Measurements from ENCODE around the gene M1AP. TPM values are rescaled to one million over a fixed set of nuclear protein-coding genes. Genes with fewer than 3 reads are reported as not detected.

The M1AP gene
- total RNA-seq, 1 donor from 2014 or later = 0.77 TPM

DNA sequence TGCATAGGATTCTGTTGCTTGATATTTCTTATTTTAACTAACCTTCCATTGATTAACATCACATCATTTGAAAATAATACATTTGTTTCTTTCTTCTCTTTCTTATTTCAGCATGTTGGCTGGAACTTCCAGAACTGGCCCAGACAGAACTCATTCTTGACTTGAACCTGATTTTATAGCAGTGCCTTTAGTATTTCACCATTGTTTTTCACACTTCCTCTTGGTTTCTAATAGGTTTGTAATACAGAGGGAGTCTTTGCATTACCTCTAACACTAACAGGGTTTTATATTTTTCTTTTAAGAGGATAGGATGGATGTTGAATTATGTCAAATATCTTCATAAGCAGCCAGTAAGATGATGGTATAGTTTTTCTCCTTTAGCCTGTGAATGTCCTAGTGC lies 45.1 kb upstream of the M1AP start:
- Mint-ChIP-seq H3K27ac (ENCODE audit: unreplicated experiment) (no peak overlapping the region), H3K36me3 (ENCODE audit: low read depth) (no peaks in the 10 kb centered on the region), H3K4me3 (no peak overlapping the region), H3K27me3 (ENCODE audit: low read depth) (peaks cover 14% of the 10 kb centered on the region), H3K9me3 (no peaks in the 10 kb centered on the region), H3K4me1 (no peaks in the 10 kb centered on the region)
- TF ChIP-seq CTCF (conservative IDR thresholded peaks at IDR 0.05) = no peak
- no peak for DNase-seq (ENCODE audit: low read depth, low spot score)

DNA sequence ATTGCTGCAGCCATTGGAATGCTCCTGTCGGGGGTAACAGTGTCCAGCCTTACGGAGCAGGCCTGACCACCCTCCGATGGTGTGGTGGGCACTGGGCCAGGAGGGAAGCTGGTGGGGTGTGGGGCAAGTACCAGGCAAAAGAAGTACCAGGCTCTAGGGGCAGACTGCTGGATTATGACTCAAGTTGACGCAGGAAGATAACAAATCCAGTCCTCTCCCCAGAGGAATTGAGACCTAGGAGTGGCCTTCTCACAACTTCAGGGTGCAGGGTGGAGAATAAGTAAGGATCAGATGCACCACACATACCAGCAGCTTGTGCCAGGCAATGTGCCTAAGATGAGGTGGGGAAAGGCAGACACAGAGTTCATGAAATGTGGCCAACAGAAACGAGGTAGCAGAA lies 43.8 kb upstream of the M1AP start:
- Mint-ChIP-seq H3K9me3 (no peaks in the 10 kb centered on the region), H3K36me3 (ENCODE audit: low read depth) (no peaks in the 10 kb centered on the region), H3K4me1 (no peaks in the 10 kb centered on the region), H3K4me3 (no peak overlapping the region), H3K27ac (ENCODE audit: unreplicated experiment) (no peak overlapping the region), H3K27me3 (ENCODE audit: low read depth) (peaks cover 14% of the 10 kb centered on the region)
- TF ChIP-seq CTCF (conservative IDR thresholded peaks at IDR 0.05) = no peak
- DNase-seq (ENCODE audit: low read depth, low spot score) = no peak

DNA sequence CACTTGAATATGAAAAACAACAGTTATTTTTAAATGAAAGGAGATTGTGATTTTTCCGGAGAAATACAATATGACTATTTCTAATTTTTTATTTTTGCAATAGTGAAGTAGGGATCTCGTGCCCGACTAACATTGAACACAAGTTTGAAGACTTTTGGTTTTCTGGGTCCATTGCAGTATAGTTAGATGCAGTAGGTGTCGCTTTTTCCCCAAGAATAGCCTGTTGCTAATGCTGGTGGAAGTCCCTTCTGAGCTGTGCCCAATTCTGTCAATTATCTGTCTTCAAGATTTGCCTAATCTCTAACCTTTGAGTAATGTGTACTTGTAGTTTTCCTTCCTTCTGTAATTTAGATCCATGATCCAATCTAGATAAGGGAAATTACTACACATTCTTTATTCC lies 42.4 kb upstream of the M1AP start:
- no peak overlapping the region for H3K27ac Mint-ChIP-seq (ENCODE audit: unreplicated experiment)
- no peak overlapping the region for H3K4me3 Mint-ChIP-seq
- peaks cover 14% of the 10 kb centered on the region for H3K27me3 Mint-ChIP-seq (ENCODE audit: low read depth)
- H3K36me3 Mint-ChIP-seq (ENCODE audit: low read depth) = peaks cover under 1% of the 10 kb centered on the region
- peak; percentile 41 for DNase-seq (ENCODE audit: low read depth, low spot score)
- TF ChIP-seq CTCF (conservative IDR thresholded peaks at IDR 0.05) = peak; percentile 83
- peaks cover under 1% of the 10 kb centered on the region for H3K9me3 Mint-ChIP-seq
- H3K4me1 Mint-ChIP-seq = no peaks in the 10 kb centered on the region

- Mint-ChIP-seq H3K9me3 (peaks cover 6% of the 10 kb centered on the region), H3K36me3 (ENCODE audit: low read depth) (peaks cover 6% of the 10 kb centered on the region), H3K4me1 (no peaks in the 10 kb centered on the region), H3K27me3 (ENCODE audit: low read depth) (peaks cover 9% of the 10 kb centered on the region), H3K27ac (ENCODE audit: unreplicated experiment) (no peak overlapping the region), H3K4me3 (no peak overlapping the region)
- DNase-seq (ENCODE audit: low read depth, low spot score) = no peak
- TF ChIP-seq CTCF (conservative IDR thresholded peaks at IDR 0.05) = no peak
Observed at GRCh38 chr2:74689671-74690070, 41.5 kb upstream of the M1AP start.

DNA sequence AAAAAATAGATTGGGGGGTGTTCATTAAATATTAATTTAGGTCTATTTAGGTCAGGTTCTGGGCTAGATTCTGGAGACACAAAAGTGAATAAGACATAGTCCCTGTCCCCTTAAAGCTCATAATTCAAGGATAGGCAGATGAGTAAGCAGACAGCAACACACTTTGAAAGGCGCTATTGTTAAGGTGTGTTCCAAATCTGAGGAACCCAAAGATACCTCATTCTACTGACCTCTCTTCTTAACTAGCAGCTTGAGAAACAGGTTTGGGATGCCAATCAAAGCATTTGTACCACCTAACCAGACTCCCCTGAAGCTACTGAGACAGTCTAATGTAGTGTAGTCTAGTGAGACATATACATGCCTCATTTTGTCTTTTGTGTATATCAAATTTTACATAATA lies 40.8 kb upstream of the M1AP start:
- TF ChIP-seq CTCF (conservative IDR thresholded peaks at IDR 0.05) = no peak
- Mint-ChIP-seq H3K27me3 (ENCODE audit: low read depth) (peaks cover 6% of the 10 kb centered on the region), H3K9me3 (peaks cover 6% of the 10 kb centered on the region), H3K36me3 (ENCODE audit: low read depth) (peaks cover 6% of the 10 kb centered on the region), H3K27ac (ENCODE audit: unreplicated experiment) (no peak overlapping the region), H3K4me1 (no peaks in the 10 kb centered on the region), H3K4me3 (no peak overlapping the region)
- no peak for DNase-seq (ENCODE audit: low read depth, low spot score)

GRCh38 chr2:74685408-74685807 lies 37.3 kb upstream of the M1AP start:
- H3K4me3 Mint-ChIP-seq = no peak overlapping the region
- no peak overlapping the region for H3K27ac Mint-ChIP-seq (ENCODE audit: unreplicated experiment)
- TF ChIP-seq CTCF (conservative IDR thresholded peaks at IDR 0.05) = no peak
- DNase-seq (ENCODE audit: low read depth, low spot score) = no peak
- H3K9me3 Mint-ChIP-seq = peaks cover 6% of the 10 kb centered on the region
- H3K36me3 Mint-ChIP-seq (ENCODE audit: low read depth) = peaks cover 9% of the 10 kb centered on the region
- H3K27me3 Mint-ChIP-seq (ENCODE audit: low read depth) = peaks cover 3% of the 10 kb centered on the region
- H3K4me1 Mint-ChIP-seq = no peaks in the 10 kb centered on the region

Measured in neural crest cell (in vitro differentiated cells).